HG03439 (cell line): ENCODE data around the gene NEU3.

ENCODE experiments used
- ATAC-seq: cut with Tn5 transposase; IDR thresholded peaks from one replicate; pipeline ENCODE4 v1.9.1; 2021; ENCODE audit warnings: mild to moderate bottlenecking, moderate library complexity; ENCODE audit not compliant: unreplicated experiment

Gene NEU3

GRCh38 chr11:75059299-75059698 lies 70.6 kb downstream of the NEU3 start:
- no peak for ATAC-seq

GRCh38 chr11:75063741-75064314 lies 75.1 kb downstream of the NEU3 start:
- no peak for ATAC-seq

GRCh38 chr11:75066061-75066460 lies 77.3 kb downstream of the NEU3 start:
- ATAC-seq: no peak
